OCI-LY7 (cell line): ENCODE results near the gene MTNR1A. TPM values are rescaled to one million over a fixed set of nuclear protein-coding genes. Genes with fewer than 3 reads are reported as not detected.
"Not testable (repeated sequence)": the region's sequence is repeated elsewhere in the genome, so short reads cannot be mapped to it uniquely, and the experiment has no call there.

ENCODE experiments used
- BruUV-seq: library from RNA; stranded (reverse); fragments of 400-500 nt; replicated peaks from 2 replicates; lab custom pipeline; 2021; lab: Mats Ljungman, UMichigan
- CTCF ChIA-PET: fragments of 300-600 bp; sonication (Branson Sonifier 250); formaldehyde crosslinking; loops from one replicate; lab custom pipeline; 2022; ENCODE audit warnings: antibody characterized with exemption; ENCODE audit not compliant: unreplicated experiment; lab: Charles Lee
- POLR2A ChIA-PET: fragments of 300-600 bp; sonication (Branson Sonifier 250); formaldehyde crosslinking; loops from one replicate; lab custom pipeline; 2022; ENCODE audit warnings: antibody characterized with exemption; lab: Charles Lee
- DNase-seq: peaks from one replicate; pipeline ENCODE4 v3.0.0-alpha.2; 2015; ENCODE audit warnings: low spot score
- H2AFZ ChIP-seq: fragments of 200-600 bp; sonication (generic), shearing (Covaris generic); 2 replicates; pipeline ENCODE4 v1.6.1; 2014; ENCODE audit warnings: mild to moderate bottlenecking, antibody characterized with exemption, low read length, moderate library complexity
- H3K27ac ChIP-seq: fragments of 200-600 bp; sonication (generic); 2 replicates; pipeline ENCODE4 v1.5.1; 2014; ENCODE audit warnings: mixed run types, low read depth, mild to moderate bottlenecking, moderate library complexity, low read length, inconsistent platforms; ENCODE audit not compliant: poor library complexity, severe bottlenecking
- H3K36me3 ChIP-seq: fragments of 200-600 bp; sonication (generic); 2 replicates; pipeline ENCODE4 v1.6.1; 2014; ENCODE audit warnings: mild to moderate bottlenecking, antibody characterized with exemption, low read length, moderate library complexity, mixed read lengths; ENCODE audit not compliant: insufficient read depth
- H3K4me1 ChIP-seq: fragments of 200-600 bp; sonication (generic); 2 replicates; pipeline ENCODE4 v1.5.1; 2014; ENCODE audit warnings: mild to moderate bottlenecking, low read length; ENCODE audit not compliant: insufficient read depth, poor library complexity, severe bottlenecking
- H3K4me2 ChIP-seq: fragments of 200-600 bp; sonication (generic); 2 replicates; pipeline ENCODE4 v1.6.1; 2014; ENCODE audit warnings: mild to moderate bottlenecking, low read length
- H3K4me3 ChIP-seq: fragments of 200-600 bp; sonication (generic); 2 replicates; pipeline ENCODE4 v1.5.1; 2014; ENCODE audit warnings: mild to moderate bottlenecking, low read depth, low read length; ENCODE audit not compliant: poor library complexity, severe bottlenecking
- H3K79me2 ChIP-seq: fragments of 200-600 bp; sonication (generic); 2 replicates; pipeline ENCODE4 v1.6.1; 2016; ENCODE audit warnings: low read depth, mild to moderate bottlenecking, low read length, moderate library complexity, mixed read lengths; ENCODE audit not compliant: insufficient read depth
- H3K9me2 ChIP-seq: fragments of 200-600 bp; sonication (generic); 2 replicates; pipeline ENCODE4 v1.6.1; 2016; ENCODE audit warnings: mild to moderate bottlenecking, low read length, mixed read lengths; ENCODE audit not compliant: insufficient read depth
- H3K9me3 ChIP-seq: fragments of 200-600 bp; sonication (generic); 2 replicates; pipeline ENCODE4 v1.6.1; 2014; ENCODE audit warnings: mild to moderate bottlenecking, mixed run types, low read length, mixed read lengths
- H4K20me1 ChIP-seq: fragments of 200-600 bp; sonication (generic); 2 replicates; pipeline ENCODE4 v1.6.1; 2014; ENCODE audit warnings: mild to moderate bottlenecking, antibody characterized with exemption, low read length, moderate library complexity, mixed read lengths; ENCODE audit not compliant: insufficient read depth
- CTCF ChIP-seq: fragments of 200-600 bp; sonication (generic); conservative IDR thresholded peaks from 2 replicates; pipeline ENCODE4 v1.5.1; 2014; ENCODE audit warnings: mild to moderate bottlenecking, antibody characterized with exemption, low read length, moderate library complexity, mixed read lengths
- EZH2phosphoT487 ChIP-seq: fragments of 200-600 bp; sonication (generic); IDR thresholded peaks from 2 replicates; pipeline ENCODE4 v1.6.1; 2018; ENCODE audit warnings: low read depth, borderline replicate concordance, mild to moderate bottlenecking, mixed run types, antibody characterized with exemption, low read length, moderate library complexity, mixed read lengths
- intact Hi-C: fragments of 100-400 bp; cut with micrococcal nuclease; formaldehyde crosslinking; loops from one replicate; pipeline ENCODE4 v1.10.0; 2022; ENCODE audit not compliant: unreplicated experiment
- total RNA-seq, 2 experiments: library from RNA; depleted of rRNA in 1 of 2; stranded (reverse); fragments of >200 nt in 1 of 2; shearing (Covaris generic) in 1 of 2; gene quantifications; 2 replicates each; pipeline ENCODE4 v1.2.3, GENCODE V29; 2014 to 2022

MTNR1A gene
- total RNA-seq, 2 experiments from 2014 or later, result not detected

GRCh38 chr4:186516287-186516686, 39.1 kb downstream of the MTNR1A start:
- Histone ChIP-seq H3K4me2 (no peak overlapping the region), H3K36me3 (no peaks in the 10 kb centered on the region), H3K4me1 (no peaks in the 10 kb centered on the region), H3K27ac (no peak overlapping the region), H3K9me2 (no peaks in the 10 kb centered on the region), H3K79me2 (no peaks in the 10 kb centered on the region), H4K20me1 (no peaks in the 10 kb centered on the region), H2AFZ (no peak overlapping the region), H3K4me3 (no peak overlapping the region), H3K9me3 (no peaks in the 10 kb centered on the region)
- POLR2A ChIA-PET, result no interaction called here
- no peak for DNase-seq
- BruUV-seq, result no TSS peak
- CTCF ChIA-PET, result no interaction called here
- TF ChIP-seq CTCF (no peak), EZH2phosphoT487 (no peak)
- intact Hi-C loops, result no loop called here

GRCh38 chr4:186514271-186514950, 41.0 kb downstream of the MTNR1A start:
- CTCF ChIA-PET, result no interaction called here
- BruUV-seq, result no TSS peak

GRCh38 chr4:186504771-186505170, 50.6 kb downstream of the MTNR1A start:
- BruUV-seq, H2AFZ ChIP-seq, H3K4me3 ChIP-seq, H3K36me3 ChIP-seq, H3K9me3 ChIP-seq, H3K4me2 ChIP-seq, H3K79me2 ChIP-seq, H3K4me1 ChIP-seq, H4K20me1 ChIP-seq, DNase-seq, H3K9me2 ChIP-seq, H3K27ac ChIP-seq, CTCF ChIA-PET, intact Hi-C loops: not testable (repeated sequence)
- POLR2A ChIA-PET, result interaction anchor here (0.6 kb wide), 1 partner anchor 65 kb away, joined by 4 read pairs; no protein-coding TSS in a partner anchor

More at GRCh38 chr4:186514271-186514950, 41.0 kb downstream of the MTNR1A start:
- Histone ChIP-seq H3K9me3 (no peaks in the 10 kb centered on the region), H3K36me3 (no peaks in the 10 kb centered on the region), H3K4me2 (no peak overlapping the region), H3K4me3 (no peak overlapping the region), H3K4me1 (no peaks in the 10 kb centered on the region), H2AFZ (no peak overlapping the region), H4K20me1 (no peaks in the 10 kb centered on the region), H3K79me2 (no peaks in the 10 kb centered on the region), H3K9me2 (no peaks in the 10 kb centered on the region), H3K27ac (no peak overlapping the region)
- TF ChIP-seq CTCF, result no peak
- intact Hi-C loops, result no loop called here
- POLR2A ChIA-PET, result no interaction called here
- no peak for DNase-seq
